Measurements from ENCODE around the gene ACMSD. TPM values are rescaled to one million over a fixed set of nuclear protein-coding genes. Genes with fewer than 3 reads are reported as not detected.
"Not testable (repeated sequence)": the region's sequence is repeated elsewhere in the genome, so short reads cannot be mapped to it uniquely, and the experiment has no call there.

Gene ACMSD
- total RNA-seq = not detected

DNA sequence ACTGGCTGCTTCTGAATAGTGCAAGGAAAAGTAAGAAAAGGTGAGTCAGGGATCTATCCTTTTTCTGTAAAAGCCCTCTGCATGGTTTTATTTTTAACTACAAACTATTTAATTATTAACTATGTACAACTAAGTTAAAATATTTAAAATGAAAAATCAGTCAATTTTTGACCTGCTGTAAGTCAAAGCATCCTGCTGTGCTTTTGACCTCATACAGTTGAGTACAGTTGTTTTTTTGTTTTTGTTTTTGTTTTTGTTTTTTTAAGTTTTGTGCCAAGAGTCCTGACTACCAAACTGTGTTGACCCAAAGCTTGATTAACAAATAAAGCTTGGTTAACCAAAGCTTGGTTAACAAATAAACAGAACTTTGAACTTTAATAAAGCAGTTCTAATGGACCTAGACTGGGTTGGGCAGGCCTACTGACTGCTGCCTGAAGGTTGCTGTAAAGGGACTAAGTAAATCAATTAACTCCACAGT lies at the start of gene ACMSD:
Gene ACMSD (plus strand): TSS at position 474 of the 478 bp plus-strand sequence. CDS start 67 bp downstream, outside the sequence.
- DNase-seq = no peak

DNA sequence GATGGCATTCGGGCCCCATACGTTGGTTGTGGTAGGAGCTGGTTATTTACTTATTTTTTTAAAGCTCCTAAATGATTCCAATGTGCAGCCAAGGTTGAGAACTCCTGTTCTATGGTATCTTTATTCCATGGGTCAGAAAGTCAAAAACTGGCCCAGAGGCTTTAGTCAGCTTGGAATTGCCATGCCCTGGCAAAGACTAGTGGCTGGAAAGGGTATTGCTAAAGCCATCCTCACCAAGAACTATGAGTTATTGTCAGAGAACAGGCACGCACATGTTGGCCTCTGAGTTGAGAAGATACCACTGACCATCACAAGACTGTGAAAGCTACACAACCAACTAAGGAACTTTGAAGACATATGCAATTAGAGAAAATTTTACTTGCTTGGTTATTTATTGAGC lies 47.9 kb upstream of the ACMSD start:
- no peak for DNase-seq

DNA sequence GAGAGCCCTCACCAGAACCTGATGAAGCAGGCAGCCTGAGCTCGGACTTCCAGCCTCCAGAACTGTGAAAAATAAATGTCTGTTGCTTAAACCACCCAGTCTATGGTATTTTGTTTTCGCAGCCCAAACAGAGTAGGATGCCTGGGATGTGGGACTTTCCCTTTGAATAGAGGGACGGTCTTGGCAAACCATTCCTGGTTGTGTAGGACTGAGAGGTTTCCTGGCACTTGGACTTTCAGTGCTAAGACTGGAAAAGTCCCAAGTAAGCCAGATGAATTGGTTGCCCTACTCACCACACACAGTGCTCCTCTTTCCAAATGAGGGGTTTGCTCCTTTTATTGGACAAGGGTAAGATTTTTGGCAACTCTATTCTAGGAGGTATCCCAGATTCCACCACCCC lies 46.8 kb upstream of the ACMSD start:
- no peak for DNase-seq

DNA sequence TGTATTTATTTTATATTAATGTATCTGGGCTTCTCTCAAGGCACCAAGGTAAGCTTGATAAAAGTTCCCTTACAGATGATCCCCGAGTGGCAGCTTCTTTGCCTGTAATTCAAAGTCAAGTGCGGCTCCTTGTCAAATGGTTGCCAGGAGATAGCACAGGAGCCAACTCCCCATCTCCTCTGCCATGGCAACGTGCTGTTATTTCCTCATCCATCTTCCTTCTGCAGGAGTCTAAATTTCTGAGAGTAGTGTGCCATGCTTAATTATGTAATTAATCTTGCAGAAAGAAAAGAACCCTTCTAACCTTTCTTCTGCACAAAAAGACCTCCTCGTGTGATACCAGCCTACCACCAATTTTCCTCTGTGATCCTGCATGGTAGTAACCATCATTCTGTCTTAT lies 46.2 kb upstream of the ACMSD start:
- no peak for DNase-seq

DNA sequence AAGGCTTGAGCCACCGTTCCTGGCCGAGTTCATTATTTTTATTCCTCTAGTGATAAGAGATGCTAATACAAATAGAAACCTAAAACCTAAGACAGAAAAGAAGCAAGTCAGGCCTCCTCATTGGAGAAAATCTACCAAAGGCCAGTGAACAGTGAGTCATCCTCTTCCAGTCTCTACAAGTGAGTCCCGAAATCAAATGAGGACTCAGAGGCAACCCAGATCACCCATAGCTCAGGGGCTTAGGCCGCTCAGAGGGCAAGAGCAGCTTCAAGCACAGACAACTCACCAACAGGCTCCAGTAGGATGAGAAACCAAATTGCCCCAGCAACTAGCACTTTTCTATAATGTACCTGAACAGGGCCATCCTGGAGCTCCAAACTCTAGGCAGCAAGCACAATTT lies 42.7 kb upstream of the ACMSD start:
- DNase-seq = no peak

DNA sequence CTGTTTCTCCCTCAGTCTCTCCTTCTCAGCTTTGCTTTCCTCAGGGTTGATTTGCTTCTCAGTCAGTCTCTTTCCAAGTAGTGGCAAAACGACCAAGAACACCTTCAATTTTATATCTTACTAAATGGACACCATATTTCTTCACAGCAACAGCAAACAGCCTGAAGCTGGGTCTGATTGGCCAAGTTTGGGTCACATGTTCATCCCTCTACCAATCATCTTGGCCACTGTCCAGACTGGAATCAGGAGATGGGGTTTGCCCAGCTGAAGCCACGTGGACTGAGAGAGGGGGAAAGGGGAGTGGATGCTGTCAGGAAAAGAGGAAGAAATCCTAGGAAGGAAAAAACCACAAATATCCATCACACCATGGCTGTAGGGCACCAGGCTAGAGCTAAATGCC lies 42.0 kb upstream of the ACMSD start:
- no peak for DNase-seq

DNA sequence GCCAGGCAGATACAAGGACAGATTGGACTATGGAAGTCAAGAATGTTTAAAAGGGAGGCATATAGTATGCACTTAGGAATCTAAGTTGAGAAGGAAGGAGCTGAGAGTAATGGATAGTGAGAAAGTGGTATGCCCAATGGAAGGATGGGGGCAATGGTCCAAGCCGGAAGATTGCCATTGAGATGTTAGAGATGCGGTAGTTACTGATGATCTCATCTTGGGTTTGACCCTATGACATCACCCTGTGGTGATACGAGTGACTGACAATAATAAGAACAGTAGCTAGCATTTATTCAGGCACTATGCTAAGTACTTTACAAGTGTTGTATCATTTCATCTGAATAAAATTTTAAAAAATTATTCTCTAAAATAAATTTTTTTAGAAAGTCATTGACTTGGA lies 38.5 kb upstream of the ACMSD start:
- no peak for DNase-seq

DNA sequence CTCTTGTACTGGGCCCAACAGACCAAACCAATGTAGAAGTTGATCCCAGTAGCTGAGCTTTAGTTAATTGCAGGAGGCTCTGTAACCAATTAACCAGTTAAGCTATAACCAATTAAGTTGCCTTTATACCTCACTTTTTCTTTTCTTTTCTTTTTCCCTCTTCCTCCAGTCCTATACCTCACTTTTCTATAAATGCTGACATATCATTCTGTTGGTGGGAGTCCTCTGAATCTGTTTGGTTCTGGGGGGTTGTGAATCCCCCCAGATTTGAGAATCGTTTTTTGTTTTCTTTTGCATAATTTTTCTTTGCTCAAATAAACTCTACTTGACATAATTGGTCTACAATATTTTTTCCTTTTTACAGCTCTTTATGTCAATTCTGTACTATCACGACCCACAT lies 38.1 kb upstream of the ACMSD start:
- DNase-seq = no peak

DNA sequence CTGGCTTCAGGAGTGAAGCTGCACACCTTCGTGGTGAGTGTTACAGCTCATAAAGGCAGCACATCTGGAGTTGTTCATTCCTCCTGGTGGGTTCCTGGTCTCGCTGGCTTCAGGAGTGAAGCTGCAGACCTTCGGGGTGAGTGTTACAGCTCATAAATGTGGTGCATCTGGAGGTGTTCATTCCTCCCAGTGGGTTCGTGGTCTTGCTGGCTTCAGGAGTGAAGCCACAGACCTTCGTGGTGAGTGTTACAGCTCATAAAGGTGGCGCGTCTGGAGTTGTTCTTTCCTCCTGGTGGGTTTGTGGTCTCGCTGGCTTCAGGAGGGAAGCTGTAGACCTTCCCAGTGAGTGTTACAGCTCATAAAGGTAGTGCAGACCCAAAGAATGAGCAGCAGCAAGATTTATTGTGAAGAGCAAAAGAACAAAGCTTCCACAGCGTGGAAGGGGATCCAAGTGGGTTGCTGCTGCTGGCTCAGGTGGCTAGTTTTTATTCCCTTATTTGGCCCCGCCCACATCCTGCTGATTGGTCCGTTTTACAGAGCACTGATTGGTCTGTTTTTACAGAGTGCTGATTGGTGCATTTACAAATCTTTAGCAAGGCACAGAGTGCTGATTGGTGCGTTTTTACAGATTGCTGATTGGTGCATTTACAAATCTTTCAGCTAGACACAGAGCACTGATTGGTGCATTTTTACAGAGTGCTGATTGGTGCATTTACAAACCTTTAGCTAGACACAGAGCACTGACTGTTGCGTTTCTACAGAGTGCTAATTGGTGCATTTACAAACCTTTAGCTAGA lies 34.6 kb upstream of the ACMSD start:
- not testable (repeated sequence) for DNase-seq

DNA sequence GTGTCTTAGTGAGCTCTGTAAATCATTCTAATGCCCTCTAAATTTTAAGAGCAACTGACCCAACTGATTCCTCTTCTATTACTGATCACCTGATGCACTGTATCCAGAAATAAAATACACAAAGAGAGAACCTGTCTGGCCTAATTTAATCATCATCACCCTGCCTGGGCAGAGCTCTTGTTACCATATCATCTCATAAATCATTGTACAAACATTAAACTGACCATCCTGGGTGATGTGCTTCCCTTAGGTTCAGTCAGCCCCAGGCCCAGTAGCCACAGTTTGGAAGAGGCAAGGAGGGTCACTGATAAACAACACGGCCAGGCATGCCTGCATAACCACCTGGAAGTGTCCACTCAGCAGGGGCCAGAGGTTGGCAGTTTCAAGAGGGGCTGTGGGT lies 22.7 kb upstream of the ACMSD start:
- DNase-seq = no peak

DNA sequence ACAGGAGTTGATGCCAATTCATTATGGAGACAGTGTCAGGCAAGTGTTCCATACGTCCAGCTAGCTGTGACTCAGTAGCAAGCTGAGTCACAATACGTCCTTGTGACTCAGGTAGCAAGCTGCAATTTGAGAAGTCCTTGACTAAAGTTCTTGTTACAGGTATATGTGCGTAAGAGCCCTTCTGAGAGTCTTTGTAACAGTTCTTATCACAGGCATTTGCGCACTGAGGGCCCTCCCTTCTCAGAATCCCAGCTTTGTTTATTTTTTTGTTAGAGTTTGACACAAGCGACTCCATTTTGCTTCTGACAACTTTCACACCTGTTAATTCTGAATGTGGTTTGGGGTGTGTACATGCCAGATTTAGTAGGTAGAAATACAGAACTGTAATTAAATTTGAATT lies 20.1 kb upstream of the ACMSD start:
- DNase-seq = no peak

DNA sequence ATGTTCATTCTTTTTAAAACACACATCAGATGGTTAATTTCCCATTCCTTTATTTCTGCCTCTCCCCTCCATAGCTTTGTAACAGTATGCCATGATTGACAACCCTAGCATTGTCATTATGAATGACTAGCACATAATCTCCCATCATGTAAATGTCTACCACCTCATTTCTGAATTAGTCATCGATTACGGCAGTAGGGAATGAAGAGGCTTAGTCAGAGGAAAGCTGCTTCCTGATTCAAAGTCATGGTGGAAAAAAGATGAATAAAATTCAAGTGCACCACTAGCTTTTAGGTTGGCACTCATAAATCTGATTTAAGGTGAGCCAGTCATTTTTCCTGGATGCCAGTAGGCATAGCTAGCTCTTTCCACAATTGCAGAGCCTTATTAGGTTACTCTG lies 19.1 kb upstream of the ACMSD start:
- no peak for DNase-seq

DNA sequence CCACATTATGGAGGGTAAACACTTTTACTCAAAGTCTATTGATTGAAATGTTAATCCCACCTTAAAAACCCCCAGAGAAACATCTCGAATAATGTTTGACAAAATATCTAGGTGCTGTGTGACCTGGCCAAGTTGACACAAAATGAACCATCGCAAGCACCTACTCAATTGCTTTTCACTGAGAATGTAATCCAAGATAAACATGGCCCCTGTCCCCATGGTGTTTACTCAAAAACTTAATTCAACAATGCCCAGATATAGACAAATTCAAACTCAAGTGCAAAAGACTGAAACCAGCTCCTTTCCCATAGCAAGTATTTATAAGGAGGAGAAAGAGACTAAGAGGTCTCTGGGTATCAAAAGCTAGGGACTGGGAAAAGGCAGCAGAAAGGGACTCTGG lies 15.0 kb upstream of the ACMSD start:
- DNase-seq = no peak

DNA sequence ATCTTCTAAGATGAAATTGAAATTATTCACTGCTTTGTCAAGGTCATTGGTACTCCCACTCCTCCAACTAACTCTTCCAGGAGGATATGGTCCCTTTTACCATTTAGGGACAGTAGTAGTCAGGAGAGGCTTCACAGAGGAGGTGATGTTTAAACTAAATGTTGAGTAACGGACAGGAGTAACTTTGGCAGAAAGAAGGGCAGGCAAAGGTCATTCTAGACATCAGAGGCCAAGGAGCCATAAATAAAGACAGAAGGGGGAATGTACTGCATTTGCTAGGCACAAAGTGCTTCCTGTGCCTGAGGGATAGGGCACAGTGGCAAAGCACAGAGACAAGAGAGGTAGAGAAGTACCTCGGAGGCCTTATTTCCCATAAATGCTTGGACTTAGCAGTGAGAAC lies 14.6 kb upstream of the ACMSD start:
- DNase-seq = no peak

DNA sequence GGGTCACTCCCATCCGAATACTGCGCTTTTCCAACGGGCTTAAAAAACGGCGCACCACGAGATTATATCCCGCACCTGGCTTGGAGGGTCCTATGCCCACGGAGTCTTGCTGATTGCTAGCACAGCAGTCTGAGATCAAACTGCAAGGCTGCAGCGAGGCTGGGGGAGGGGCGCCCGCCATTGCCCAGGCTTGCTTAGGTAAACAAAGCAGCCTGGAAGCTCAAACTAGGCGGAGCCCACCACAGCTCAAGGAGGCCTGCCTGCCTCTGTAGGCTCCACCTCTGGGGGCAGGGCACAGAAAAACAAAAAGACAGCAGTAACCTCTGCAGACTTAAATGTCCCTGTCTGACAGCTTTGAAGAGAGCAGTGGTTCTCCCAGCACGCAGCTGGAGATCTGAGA lies 12.7 kb upstream of the ACMSD start:
- DNase-seq = not testable (repeated sequence)

DNA sequence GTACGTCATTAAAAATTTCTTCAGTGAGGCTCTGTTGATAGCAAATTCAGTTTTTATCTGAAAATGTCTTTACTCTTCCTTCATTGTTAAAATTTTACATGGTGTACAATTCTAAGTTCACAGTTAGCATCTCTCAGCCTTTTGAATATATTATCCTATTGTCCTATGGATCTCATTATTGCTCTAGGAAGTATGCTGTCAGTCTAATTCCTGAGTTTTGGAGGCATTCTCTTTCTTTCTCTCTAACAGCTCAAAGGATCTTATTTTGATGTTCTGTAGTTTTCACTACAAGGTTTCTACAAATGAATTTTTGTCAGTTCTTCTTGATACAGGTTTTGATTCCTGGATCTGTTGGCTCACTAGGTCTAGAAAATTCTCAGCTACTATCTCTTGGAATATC lies 2.9 kb upstream of the ACMSD start:
- no peak for DNase-seq

DNA sequence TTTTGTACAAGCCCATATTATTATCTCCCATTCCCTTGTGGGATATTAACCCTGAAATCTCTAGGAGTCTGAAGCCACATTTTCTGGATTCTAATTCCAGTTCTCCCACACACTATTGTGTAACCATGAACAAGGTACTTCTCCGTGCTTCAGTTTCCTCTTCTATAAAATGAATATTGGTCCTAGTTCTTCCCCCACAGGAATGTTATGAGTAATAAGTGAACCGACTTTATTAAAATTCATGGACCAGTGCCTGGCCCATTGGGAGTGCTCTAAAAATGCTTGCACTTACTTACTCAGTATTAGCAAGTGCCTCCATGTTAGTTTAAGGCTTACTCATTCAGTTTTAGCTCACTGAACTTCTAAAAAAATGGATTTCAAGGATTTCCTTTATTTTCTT lies 1.4 kb upstream of the ACMSD start:
- no peak for DNase-seq

DNA sequence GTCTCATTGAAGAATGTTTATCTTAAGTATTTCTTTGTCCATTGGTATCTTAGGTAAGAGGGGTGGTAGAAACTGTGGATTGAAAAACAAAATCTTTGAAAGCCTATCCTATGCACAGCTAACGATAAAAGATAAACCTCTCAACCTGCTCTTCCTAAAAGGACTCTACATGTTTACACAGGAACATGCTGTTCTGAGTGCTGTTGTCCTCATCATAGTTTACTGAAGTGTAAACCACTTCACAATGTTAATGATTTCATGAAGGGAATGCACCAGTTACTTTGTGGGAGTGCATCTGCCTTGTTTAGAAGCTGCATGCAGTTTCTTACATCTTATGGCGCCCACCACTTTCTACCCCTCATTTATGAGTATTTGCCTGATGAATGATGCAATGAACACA lies 1.2 kb downstream of the ACMSD start:
- no peak for DNase-seq

DNA sequence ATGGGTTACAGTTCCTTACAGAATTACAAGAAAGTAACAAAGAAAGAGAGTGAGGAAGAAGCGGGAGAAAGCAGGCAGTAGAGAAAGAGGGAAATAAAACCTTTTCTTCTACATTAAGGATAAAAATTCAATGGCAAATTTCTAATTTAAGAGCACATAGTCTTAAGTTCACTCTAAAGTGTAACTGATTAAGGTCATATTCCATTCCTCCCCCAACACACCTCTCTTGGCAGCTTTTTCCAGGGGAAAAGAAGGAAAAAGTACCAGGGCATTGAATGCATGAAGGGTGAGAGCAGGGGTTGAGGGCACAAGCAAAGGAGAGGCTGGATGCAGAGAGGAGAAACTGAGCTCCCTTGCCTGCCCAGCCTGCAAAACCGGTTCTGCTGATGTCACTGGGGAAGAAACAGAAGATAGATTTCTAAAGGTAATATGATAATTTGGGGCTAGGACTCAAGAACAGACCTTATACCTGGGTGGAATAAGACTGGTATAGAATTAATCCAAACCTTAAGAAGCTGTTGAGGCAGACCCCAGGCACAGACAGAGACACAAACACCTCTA lies 4.6 kb downstream of the ACMSD start:
- no peak for DNase-seq

DNA sequence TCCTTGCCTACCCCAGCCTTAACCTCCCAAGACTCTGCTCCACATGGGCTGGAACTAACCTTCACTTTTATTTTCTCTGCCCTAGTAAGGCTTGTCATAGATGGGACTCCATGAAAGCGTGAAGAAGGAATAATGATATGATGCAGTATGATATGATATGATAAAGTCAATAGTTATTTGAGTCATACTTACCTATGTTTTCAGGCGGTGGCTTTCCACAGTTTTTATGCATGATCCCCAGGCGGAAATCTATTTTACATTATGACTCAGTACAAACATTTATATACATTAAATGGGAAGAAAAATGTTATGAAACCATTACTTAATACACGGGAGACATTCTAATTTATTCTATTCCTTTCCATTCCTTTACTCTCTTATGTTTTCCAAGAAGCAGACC lies 5.6 kb downstream of the ACMSD start:
- DNase-seq = no peak

DNA sequence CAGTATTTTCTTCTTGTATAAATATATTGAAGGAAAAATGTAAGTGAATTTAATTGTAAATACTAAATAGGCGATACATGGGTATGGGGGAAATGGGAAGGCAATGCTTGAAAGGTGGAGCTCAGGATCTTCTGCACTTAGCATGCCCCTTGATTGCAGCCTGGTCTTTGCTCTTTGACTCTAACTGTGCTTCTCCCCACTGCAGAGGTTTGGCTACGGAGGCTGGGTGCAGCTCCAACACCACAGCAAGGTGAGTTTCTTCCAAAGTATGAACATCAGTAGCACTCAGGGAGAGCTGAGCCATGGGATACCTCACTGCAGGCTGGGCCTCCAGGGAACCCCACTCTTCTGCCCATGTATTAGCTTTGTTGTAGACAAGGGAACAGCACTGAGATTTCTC lies 6.6 kb downstream of the ACMSD start:
- no peak for DNase-seq

DNA sequence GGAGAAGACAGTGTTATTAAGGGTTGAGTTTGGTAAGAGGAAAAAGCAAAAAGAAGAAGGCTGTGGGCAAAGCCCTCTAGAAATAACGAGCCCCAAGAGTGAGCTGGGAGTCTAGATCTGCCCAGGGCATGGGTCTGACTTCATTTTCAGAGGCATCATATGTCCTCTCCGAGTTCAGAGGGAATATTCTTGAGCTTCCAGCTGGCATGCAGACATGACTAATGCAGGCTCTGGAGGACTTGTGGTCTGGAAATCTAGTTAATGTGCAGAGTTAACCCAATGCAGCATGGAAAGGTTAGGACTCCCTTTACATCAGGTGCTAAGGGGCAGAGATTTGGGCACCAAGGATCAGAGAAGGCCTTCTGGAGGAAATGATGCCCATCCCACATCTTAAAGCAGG lies 7.3 kb downstream of the ACMSD start:
- DNase-seq = no peak

DNA sequence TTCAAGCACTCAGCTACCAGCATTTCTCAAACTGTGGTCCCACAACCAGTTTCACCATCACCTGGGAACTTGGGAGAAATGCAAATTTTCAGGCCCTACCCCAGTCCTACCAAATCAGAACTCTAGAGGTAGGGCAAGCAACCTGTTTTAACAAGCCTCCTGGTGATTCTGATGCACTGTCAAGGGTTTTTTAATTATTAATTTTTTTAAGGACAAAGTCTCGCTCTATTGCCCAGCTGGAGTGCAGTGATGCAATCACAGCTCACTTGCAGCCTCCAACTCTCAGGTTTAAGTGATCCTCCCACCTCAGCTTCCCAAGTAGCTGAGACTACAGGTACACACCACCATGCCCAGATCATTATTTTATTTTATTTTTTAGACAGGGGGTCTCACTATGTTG lies 7.8 kb downstream of the ACMSD start:
- DNase-seq = no peak

DNA sequence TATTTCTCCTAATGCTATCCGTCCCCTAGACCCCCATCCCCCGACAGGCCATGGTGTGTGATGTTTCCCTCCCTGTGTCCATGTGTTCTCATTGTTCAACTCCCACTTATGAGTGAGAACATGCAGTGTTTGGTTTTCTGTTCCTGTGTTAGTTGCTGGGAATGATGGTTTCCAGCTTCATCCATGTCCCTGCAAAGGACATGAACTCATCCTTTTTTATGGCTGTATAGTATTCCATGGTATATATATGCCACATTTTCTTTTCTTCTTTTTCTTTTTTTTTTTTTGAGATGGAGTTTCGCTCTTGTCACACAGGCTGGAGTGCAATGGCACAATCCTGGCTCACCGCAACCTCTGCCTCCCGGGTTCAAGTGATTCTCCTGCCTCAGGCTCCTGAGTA lies 9.2 kb downstream of the ACMSD start:
- DNase-seq = not testable (repeated sequence)
